Kidney (tissue), 14 donors: ENCODE measurements around the gene ZNF827. TPM values are rescaled to one million over a fixed set of nuclear protein-coding genes. Genes with fewer than 3 reads are reported as not detected.

Source experiments
- DNase-seq, 5 donors: peaks; one replicate each; pipeline ENCODE4 v3.0.0-alpha.2; 2013 to 2020
- FAIRE-seq: peaks from 2 replicates; lab custom pipeline; 2012; peaks lifted over from hg19 to GRCh38; lab: Jason Lieb, UNC
- H3K27ac ChIP-seq, 2 donors: one replicate each; pipeline ENCODE4 v1.7.0; 2013; ENCODE audit warnings: low read depth in 2 of 2, low read length in 2 of 2, inconsistent platforms in 1 of 2
- H3K27me3 ChIP-seq: one replicate; pipeline ENCODE4 v1.7.1; 2013; ENCODE audit warnings: low read length, inconsistent platforms; ENCODE audit not compliant: control insufficient read depth, insufficient read depth
- H3K36me3 ChIP-seq, 3 donors: one replicate each; pipeline versions ENCODE4 v1.7.0 to v1.7.1; 2013; ENCODE audit warnings: low read length in 3 of 3, control low read depth in 1 of 3, inconsistent platforms in 1 of 3; ENCODE audit not compliant: insufficient read depth in 3 of 3, control insufficient read depth in 2 of 3
- H3K4me1 ChIP-seq, 3 donors: one replicate each; pipeline versions ENCODE4 v1.7.0 to v1.7.1; 2013; ENCODE audit warnings: low read length in 3 of 3, inconsistent platforms in 1 of 3, low read depth in 1 of 3; ENCODE audit not compliant: control insufficient read depth in 2 of 3, insufficient read depth in 2 of 3
- H3K4me3 ChIP-seq, 3 donors: one replicate each; pipeline versions ENCODE4 v1.7.0 to v1.8.1; 2013; ENCODE audit warnings: low read length in 3 of 3, control low read depth in 1 of 3, inconsistent platforms in 1 of 3
- H3K9ac ChIP-seq, 3 donors: one replicate each; pipeline versions ENCODE4 v1.7.0 to v1.7.1; 2013; ENCODE audit warnings: low read length in 3 of 3, control low read depth in 1 of 3, inconsistent platforms in 1 of 3
- H3K9me3 ChIP-seq, 3 donors: one replicate each; pipeline versions ENCODE4 v1.7.0 to v1.7.1; 2013; ENCODE audit warnings: low read length in 3 of 3, control low read depth in 1 of 3, inconsistent platforms in 1 of 3; ENCODE audit not compliant: control insufficient read depth in 2 of 3, insufficient read depth in 1 of 3
- intact Hi-C: fragments of 100-400 bp; cut with DNase I; formaldehyde crosslinking; loops from one replicate; pipeline ENCODE4 v1.11.1; 2022
- polyA plus RNA-seq: library from polyadenylated mRNA; stranded (reverse); fragments of 350-450 nt; fragmentation: Illumina TruSeq; extraction: RNeasy Lipid Tissue Mini Kit (QIAGEN cat#74804); gene quantifications from one replicate; pipeline ENCODE4 v1.2.3, GENCODE V29; 2014; ENCODE audit warnings: low read depth, low replicate concordance; ENCODE audit not compliant: insufficient read depth
- total RNA-seq: library from RNA; stranded (reverse); fragmentation: NEBNext Ultra II Directional; extraction: Animal tissue kit (Norgen Biotek cat#: 25700); gene quantifications from one replicate; pipeline ENCODE4 v1.2.1, GENCODE V29; 2021
- TF ChIP-seq, protein P1 (sequence below): IDR thresholded peaks from 3 replicates; pipeline ENCODE4 v1.5.1; 2012; ENCODE audit warnings: mild to moderate bottlenecking, moderate library complexity, borderline replicate concordance; ENCODE audit not compliant: insufficient read depth; ENCODE audit errors: extremely low read depth
- donor health status: control.
- donor health status: control.
- donor health status: control.
- donor health status: control.
- donor health status: control.
- donor health status: DM: yes; HTN: yes; CAD: no.
- donor health status: Normal renal cell carcinoma (clear cell type).

Gene ZNF827
- total and polyA plus RNA-seq, 2 donors from 2014 or later: 3.5 to 22.6 TPM

DNA sequence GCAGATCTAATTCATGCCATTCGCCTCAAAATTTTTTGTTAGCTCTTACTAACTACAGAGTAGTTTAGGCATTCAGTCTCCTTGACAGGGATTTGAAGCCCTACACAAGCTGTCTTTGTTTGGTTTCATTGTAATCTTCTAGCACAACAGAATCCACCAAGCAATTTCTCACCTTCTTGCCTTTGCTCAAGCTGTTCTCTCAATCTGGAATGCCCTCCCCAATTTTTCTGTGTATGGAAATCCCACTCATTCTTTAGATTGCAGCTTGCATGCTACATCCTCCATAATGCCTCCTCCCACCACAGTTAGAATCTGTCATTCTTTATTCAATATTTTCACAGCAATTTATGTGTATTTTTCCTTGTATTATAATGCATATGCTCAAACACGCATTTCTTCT is 195.0 kb downstream of the ZNF827 start:
- Histone ChIP-seq H3K36me3 (no peaks in the 10 kb centered on the region), H3K9me3 (no peaks in the 10 kb centered on the region), H3K4me3 (no peak overlapping the region), H3K9ac (no peak overlapping the region), H3K4me1 (peaks cover 0 to 3% (median 0%) of the 10 kb centered on the region in 3 donors), H3K27ac (no peak overlapping the region), H3K27me3 (no peaks in the 10 kb centered on the region)
- DNase-seq: no peak
- TF ChIP-seq, protein P1, sequence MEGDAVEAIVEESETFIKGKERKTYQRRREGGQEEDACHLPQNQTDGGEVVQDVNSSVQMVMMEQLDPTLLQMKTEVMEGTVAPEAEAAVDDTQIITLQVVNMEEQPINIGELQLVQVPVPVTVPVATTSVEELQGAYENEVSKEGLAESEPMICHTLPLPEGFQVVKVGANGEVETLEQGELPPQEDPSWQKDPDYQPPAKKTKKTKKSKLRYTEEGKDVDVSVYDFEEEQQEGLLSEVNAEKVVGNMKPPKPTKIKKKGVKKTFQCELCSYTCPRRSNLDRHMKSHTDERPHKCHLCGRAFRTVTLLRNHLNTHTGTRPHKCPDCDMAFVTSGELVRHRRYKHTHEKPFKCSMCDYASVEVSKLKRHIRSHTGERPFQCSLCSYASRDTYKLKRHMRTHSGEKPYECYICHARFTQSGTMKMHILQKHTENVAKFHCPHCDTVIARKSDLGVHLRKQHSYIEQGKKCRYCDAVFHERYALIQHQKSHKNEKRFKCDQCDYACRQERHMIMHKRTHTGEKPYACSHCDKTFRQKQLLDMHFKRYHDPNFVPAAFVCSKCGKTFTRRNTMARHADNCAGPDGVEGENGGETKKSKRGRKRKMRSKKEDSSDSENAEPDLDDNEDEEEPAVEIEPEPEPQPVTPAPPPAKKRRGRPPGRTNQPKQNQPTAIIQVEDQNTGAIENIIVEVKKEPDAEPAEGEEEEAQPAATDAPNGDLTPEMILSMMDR: no peak
- FAIRE-seq: no peak
- intact Hi-C loops: no loop called here

DNA sequence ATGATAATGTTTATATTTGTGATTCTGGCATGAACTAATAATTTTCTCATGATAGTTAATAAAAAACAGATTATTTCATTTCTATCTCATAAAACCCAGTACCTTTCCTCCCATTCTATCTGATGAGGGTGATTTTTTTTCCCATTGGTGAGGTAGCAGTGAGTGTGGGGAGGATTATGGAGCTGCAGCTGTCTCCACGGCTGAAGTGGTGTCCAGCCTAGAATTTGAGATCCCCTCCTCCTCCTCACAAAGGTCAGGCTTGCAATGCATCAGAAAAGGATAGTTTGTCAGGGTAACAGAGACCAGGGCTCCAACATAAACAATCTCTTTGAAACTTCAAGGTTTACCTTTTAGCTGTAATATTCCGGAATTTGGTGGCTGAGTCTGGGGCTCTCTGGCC is 197.8 kb downstream of the ZNF827 start:
- TF ChIP-seq, protein P1: no peak
- Histone ChIP-seq H3K27ac (no peak overlapping the region), H3K27me3 (no peaks in the 10 kb centered on the region), H3K9ac (no peak overlapping the region), H3K4me3 (no peak overlapping the region), H3K36me3 (no peaks in the 10 kb centered on the region), H3K9me3 (no peaks in the 10 kb centered on the region), H3K4me1 (peaks cover 0 to 10% (median 9%) of the 10 kb centered on the region in 3 donors)
- DNase-seq: peak in 3 of 5 donors; percentile 52 to 74 (median 73)
- intact Hi-C loops: no loop called here
- FAIRE-seq: no peak

DNA sequence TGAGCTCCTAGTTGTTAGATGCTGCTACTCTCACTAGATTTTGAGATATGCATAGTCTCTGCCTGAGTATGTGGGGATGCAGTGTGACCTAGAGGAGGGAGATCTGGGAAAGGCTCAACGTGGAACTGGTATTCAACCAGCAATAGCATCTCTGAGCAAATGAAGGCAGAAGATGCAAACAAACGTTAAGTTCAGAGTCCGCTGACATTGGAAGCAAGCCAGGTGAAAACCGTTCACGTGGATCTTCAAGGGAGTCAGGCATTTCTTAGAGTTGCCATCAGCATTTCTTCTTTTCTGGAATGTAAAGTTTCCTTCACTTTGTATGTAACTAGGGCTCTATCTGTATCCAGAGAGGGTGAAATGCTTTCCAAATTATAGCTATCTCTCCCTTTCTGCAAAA is 198.8 kb downstream of the ZNF827 start:
- TF ChIP-seq, protein P1: no peak
- peak in 2 of 5 donors; percentile 38 to 76 for DNase-seq
- Histone ChIP-seq H3K36me3 (no peaks in the 10 kb centered on the region), H3K9ac (no peak overlapping the region), H3K4me3 (no peak overlapping the region), H3K27me3 (no peaks in the 10 kb centered on the region), H3K4me1 (peaks cover 0 to 15% (median 10%) of the 10 kb centered on the region in 3 donors), H3K9me3 (no peaks in the 10 kb centered on the region), H3K27ac (no peak overlapping the region)
- FAIRE-seq: no peak
- intact Hi-C loops: no loop called here
